NCI-H748 (cell line): ENCODE results near the gene ASGR2.

ENCODE experiments used
- DNase-seq: peaks from one replicate; lab custom pipeline; 2025; ENCODE audit not compliant: unreplicated experiment; lab: John Stamatoyannopoulos, UW

Gene ASGR2

GRCh38 chr17:7064261-7064660 lies 50.4 kb downstream of the ASGR2 start:
- DNase-seq: no peak

DNA sequence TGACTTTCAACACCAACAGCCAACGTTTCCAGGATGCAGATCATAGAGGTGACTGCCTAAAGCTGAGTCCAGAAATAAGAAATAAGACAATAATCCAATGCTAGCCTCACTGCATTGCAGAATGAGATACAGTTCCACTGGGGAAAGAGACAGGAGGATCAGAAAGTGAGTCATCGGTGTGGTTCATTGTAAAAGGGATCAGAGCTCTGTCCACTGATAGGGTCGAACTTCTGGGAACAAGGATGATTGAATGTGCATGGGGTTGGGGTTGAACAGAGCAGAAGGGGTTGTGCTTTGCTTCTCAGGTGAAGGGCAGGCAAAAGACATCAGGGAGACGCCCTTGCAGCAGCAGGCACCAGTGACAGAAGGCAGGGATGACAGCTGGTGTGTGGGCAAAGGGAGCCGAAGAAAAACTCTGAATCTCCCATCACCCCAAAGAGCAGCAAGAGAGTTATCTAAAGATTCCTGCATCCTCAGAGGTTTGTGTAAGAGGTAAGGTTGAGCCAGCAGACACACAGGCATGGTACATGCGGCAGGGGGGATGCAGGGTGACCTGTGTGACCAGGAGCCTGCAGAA lies 51.0 kb downstream of the ASGR2 start:
- DNase-seq: no peak

DNA sequence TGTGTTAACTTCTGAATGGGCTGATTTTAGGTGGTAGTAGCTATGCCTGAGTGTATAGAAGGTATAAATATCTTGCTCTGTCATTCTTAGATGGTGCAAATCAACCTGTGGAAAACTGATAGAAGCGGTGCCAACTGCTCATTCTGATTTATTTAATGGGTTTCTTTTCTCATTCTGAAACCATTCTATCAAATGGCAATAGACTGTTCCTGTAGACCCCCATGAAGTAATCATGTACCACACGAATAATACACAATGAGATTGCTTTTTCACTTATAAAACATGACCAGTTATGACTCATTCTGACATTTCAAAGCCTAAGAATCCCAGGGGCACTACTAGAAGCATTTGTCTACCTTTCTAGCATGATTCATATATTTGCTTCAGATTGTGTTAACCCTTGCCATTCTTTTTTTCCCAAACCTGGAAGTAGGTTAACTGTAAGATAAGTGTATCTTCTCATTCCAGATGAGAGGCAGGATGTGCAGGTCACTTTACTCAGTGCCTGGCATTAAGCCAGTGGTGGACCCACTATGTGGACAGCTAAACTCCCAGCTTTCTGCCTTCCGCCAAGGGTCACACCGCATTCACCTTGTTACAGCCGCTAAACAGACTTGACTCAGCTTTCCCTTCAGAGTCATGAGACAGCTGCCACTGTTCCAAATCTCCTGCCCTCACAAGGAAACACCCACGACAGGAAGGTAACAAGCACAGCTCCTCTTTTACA lies 54.3 kb downstream of the ASGR2 start:
- DNase-seq: peak; percentile 27

GRCh38 chr17:7058831-7059447 lies 55.7 kb downstream of the ASGR2 start:
- no peak for DNase-seq

DNA sequence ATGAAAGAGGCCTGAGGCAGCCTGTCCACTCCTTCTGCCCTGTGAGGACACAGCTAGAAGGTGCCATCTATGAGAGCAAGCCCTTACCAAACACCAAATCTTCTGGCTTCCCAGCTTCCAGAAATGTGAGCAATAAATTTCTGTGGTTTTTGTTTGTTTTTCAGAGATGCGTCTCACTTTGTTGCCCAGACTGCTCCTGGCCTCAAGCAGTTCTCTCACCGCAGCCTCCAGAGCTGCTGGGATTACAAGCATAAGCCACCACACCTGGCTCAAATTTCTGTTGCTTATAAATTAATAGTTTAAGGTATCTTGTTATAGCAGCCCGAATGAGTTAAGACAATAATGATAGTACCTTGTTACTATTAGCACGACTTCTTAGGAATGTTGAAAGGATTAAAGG lies 58.2 kb downstream of the ASGR2 start:
- no peak for DNase-seq
